ENCODE measurements around the gene ERAL1.

The ERAL1 gene

DNA sequence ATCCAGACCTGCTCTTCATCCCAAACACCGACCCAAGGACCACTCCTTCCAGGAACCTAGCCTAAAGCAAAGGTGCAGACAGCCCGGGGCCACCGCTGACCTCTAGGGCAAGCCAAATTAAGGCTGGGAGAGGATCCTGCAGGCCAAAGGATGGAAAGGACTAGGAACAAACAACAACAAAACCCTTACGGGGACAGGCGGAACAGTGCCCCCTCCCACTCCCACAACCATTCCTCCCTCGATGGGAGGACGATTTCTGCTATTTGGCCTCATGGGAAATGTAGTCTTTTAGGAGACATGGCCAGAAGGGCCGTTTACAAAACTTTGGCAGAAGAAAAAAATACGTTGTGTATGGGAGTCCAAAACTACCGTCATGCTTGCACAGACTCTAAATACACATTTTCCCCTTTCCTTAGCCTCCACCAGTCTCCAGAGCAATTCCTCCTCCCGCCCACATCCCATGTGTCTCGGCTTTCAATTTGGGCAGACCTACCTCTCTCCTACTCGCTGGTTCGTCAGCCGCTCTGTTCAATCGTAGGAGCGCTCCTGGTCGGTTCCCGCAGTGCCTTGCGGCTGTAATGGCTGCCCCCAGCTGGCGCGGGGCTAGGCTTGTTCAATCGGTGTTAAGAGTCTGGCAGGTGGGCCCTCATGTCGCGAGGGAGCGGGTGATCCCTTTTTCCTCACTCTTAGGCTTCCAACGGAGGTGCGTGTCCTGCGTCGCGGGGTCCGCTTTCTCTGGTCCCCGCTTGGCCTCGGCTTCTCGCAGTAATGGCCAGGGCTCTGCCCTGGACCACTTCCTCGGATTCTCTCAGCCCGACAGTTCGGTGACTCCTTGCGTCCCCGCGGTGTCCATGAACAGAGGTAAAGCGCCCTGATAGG is at the start of gene ERAL1:
TSS of gene ERAL1 (plus strand) at position 560 of the 879 bp plus-strand sequence. CDS start at position 579, 19 bp downstream.
- H3K4me3 ChIP-seq (ENCODE audit: low read depth, low read length) = peak within 1 kb of the TSS; percentile 94
- TF ChIP-seq, protein P1, sequence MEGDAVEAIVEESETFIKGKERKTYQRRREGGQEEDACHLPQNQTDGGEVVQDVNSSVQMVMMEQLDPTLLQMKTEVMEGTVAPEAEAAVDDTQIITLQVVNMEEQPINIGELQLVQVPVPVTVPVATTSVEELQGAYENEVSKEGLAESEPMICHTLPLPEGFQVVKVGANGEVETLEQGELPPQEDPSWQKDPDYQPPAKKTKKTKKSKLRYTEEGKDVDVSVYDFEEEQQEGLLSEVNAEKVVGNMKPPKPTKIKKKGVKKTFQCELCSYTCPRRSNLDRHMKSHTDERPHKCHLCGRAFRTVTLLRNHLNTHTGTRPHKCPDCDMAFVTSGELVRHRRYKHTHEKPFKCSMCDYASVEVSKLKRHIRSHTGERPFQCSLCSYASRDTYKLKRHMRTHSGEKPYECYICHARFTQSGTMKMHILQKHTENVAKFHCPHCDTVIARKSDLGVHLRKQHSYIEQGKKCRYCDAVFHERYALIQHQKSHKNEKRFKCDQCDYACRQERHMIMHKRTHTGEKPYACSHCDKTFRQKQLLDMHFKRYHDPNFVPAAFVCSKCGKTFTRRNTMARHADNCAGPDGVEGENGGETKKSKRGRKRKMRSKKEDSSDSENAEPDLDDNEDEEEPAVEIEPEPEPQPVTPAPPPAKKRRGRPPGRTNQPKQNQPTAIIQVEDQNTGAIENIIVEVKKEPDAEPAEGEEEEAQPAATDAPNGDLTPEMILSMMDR (IDR thresholded peaks at IDR 0.05; ENCODE audit: borderline replicate concordance, insufficient read depth, low read depth, low read length) = no peak

DNA sequence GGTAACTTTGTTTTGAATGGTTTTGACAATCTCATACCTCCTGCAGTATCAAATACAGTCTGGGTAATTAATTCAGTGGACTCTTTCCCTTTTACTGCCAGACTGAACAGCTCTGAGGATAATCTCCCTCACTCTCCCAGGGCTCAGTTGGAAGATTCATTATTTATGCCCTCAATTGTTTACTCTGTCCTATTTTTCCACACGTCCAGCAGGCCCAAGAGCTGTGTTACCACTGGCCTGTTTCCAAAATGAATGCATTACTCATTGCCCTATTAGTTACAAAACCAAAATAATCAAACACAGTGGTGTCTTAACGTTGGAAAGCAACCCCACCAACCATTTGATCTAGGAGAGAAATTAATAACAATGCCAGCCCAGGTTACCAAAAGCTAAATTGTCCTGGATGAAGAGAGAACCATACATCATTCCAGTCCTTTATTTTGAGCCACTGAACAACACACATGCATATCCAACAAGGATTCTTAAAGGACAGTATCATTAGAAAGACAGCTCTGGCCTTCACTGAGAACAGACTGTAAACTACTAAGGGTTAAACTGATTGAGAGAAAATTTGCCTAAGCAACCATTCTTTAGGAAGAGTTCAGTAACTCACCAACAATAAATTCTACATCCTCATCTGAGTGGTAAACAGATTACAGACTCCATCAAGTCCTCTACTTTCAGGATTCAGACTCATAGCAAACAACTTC is 46.7 kb upstream of the ERAL1 start:
- TF ChIP-seq, protein P1 (IDR thresholded peaks at IDR 0.05; ENCODE audit: borderline replicate concordance, insufficient read depth, low read depth, low read length) = no peak
- H3K4me3 ChIP-seq (ENCODE audit: low read depth, low read length) = no peak overlapping the region

DNA sequence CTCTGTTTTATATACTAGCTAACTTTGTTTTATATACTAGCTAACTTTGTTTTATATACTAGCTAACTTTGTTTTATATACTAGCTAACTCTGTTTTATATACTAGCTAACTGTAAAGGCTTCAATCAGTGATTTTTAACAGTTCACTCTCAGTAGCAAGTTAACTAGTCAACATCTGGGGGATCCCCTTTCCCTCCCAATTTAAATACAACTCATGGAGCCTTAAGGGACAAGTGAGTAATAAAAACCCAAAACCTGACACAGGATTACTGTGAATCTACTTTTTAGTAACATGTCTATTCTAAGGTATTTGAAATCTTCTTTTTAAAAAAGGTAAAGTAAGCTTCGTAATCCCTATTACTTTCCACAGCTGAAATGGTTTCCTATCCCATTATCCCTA is 44.4 kb upstream of the ERAL1 start:
- no peak overlapping the region for H3K4me3 ChIP-seq (ENCODE audit: low read depth, low read length)
- TF ChIP-seq, protein P1 (IDR thresholded peaks at IDR 0.05; ENCODE audit: borderline replicate concordance, insufficient read depth, low read depth, low read length) = no peak

DNA sequence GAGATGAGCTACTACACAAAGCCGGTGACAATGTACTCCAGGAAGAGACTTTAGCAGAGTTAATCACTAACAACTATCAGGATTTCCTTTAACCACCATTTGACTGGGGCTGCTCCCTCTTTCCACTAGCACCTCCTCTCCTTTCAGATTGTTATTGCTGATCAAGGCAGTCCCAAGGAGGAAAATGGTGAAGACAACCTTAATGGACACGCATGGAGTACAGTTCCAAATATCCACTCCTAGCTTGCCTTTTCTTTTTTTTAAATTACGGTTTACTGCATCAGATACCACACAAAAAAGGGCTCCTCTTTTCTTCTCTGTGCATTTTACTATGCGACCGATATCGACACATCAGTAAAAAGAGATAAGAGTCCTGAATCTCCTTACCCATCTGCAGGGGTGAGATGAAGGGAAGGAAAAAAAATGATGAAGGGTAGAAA is 43.1 kb upstream of the ERAL1 start:
- H3K4me3 ChIP-seq (ENCODE audit: low read depth, low read length) = peak overlapping the region; percentile 92
- TF ChIP-seq, protein P1 (IDR thresholded peaks at IDR 0.05; ENCODE audit: borderline replicate concordance, insufficient read depth, low read depth, low read length) = no peak

DNA sequence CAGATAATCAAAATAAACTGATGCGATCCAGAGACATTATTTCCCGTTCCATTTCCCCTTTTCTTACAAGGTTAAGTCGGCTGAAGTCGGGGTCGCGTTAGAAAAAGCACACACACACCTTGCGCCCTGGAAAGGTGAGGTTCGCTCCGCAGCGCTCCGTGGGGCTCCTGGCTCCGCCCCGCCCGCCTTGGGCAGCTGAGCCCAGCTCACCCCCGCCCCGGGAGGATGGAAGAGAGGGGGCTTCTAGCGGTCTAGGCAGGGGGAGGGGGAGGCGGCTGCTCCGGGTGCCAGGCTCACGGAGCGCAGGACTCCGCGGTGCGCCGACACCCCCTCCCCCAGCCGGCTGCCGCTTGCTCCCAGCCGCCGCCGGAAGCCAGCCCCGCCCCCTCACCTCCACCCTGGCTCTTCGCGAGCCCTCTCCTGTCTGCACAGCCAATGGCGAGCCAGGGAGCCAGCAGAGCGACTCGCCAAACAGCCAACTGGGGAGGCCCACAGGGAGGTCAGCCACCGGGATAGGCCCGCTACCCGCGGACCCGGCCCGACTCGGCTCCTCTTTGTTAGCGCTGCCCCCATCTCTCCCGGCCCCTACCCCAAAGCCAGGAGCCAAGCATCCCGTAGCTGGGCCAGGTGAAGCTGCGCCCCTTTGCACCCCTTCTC is 42.6 kb upstream of the ERAL1 start:
- H3K4me3 ChIP-seq (ENCODE audit: low read depth, low read length) = peak overlapping the region; percentile 92
- TF ChIP-seq, protein P1 (IDR thresholded peaks at IDR 0.05; ENCODE audit: borderline replicate concordance, insufficient read depth, low read depth, low read length) = no peak

DNA sequence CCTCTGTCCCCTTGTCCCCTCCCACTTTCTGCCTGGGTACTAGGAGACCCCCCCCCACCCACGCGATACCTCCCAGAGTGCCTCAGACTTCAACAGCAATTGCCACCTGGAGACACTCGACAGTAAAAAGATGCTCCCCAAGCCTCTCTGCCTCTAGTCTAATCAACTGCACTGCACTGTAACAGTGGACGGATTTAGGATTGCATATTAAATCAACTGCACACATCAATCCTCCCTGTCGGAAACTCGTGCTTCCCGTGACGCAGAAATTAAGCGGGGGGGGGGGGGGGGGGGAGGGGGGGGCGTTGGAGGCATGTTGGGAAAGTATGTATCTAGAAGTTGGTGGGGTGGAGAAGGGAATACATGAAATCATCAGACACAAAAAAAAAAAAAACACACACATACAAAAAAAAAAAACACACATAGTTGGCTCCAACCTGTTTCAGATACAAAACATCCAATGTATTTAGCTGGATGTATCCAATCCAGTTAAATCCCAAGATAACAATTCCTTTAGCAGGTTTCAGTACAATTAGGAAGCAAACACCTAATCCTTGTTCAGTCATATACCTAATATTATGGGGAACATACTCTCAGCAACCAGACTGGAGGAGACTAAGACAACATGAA is 42.0 kb upstream of the ERAL1 start:
- TF ChIP-seq, protein P1 (IDR thresholded peaks at IDR 0.05; ENCODE audit: borderline replicate concordance, insufficient read depth, low read depth, low read length) = no peak
- H3K4me3 ChIP-seq (ENCODE audit: low read depth, low read length) = peak overlapping the region; percentile 92

All from GM12875 (cell line).